ENCODE data around the gene CAPNS1.

CAPNS1 gene

GRCh38 chr19:36139473-36140303 is at the start of gene CAPNS1:
TSS of gene CAPNS1 (plus strand) at chr19:36140066. CDS start at chr19:36141012, 946 bp downstream.
- peak; percentile 87 for DNase-seq (ENCODE audit: low read depth)

- DNase-seq (ENCODE audit: low read depth), result no peak
These were observed 48.8 kb upstream of the CAPNS1 start for GRCh38 chr19:36090910-36091695.

GRCh38 chr19:36092566-36092965 is 47.3 kb upstream of the CAPNS1 start:
- no peak for DNase-seq (ENCODE audit: low read depth)

GRCh38 chr19:36093146-36093662 is 46.7 kb upstream of the CAPNS1 start:
- no peak for DNase-seq (ENCODE audit: low read depth)

- no peak for DNase-seq (ENCODE audit: low read depth)
These were observed 46.2 kb upstream of the CAPNS1 start for GRCh38 chr19:36093687-36094086.

GRCh38 chr19:36097036-36097435 is 42.8 kb upstream of the CAPNS1 start:
- no peak for DNase-seq (ENCODE audit: low read depth)

- DNase-seq (ENCODE audit: low read depth), result no peak
These were observed 40.6 kb upstream of the CAPNS1 start for GRCh38 chr19:36099166-36099785.

GRCh38 chr19:36100476-36100875 is 39.4 kb upstream of the CAPNS1 start:
- DNase-seq (ENCODE audit: low read depth), result no peak

GRCh38 chr19:36101550-36102327 is 38.1 kb upstream of the CAPNS1 start:
- DNase-seq (ENCODE audit: low read depth), result no peak

GRCh38 chr19:36103040-36103626 is 36.7 kb upstream of the CAPNS1 start:
- DNase-seq (ENCODE audit: low read depth), result no peak

- no peak for DNase-seq (ENCODE audit: low read depth)
These were observed 35.9 kb upstream of the CAPNS1 start for GRCh38 chr19:36103842-36104552.

- no peak for DNase-seq (ENCODE audit: low read depth)
These were observed 33.4 kb upstream of the CAPNS1 start for GRCh38 chr19:36106441-36106840.

- no peak for DNase-seq (ENCODE audit: low read depth)
These were observed 32.9 kb upstream of the CAPNS1 start for GRCh38 chr19:36106991-36107390.

- DNase-seq (ENCODE audit: low read depth), result no peak
These were observed 31.2 kb upstream of the CAPNS1 start for GRCh38 chr19:36108684-36109083.

GRCh38 chr19:36110487-36111199 is 29.2 kb upstream of the CAPNS1 start, which contains the start of gene OVOL3:
TSS of gene OVOL3 (plus strand) at chr19:36111143. CDS start at chr19:36111203, 60 bp downstream.
- DNase-seq (ENCODE audit: low read depth), result no peak

- no peak for DNase-seq (ENCODE audit: low read depth)
These were observed 28.7 kb upstream of the CAPNS1 start for GRCh38 chr19:36111200-36111539.

- no peak for DNase-seq (ENCODE audit: low read depth)
These were observed 27.2 kb upstream of the CAPNS1 start for GRCh38 chr19:36112678-36113077.

- no peak for DNase-seq (ENCODE audit: low read depth)
These were observed 26.4 kb upstream of the CAPNS1 start for GRCh38 chr19:36113425-36113824.

- no peak for DNase-seq (ENCODE audit: low read depth)
These were observed 25.8 kb upstream of the CAPNS1 start for GRCh38 chr19:36113894-36114720.
